BE2C (cell line): ENCODE data around the gene SMARCD3.

ENCODE experiments used
- DNase-seq: peaks from one replicate; pipeline ENCODE4 v3.0.0-alpha.2; 2020
- H3K27me3 ChIP-seq: fragments of 250-450 bp; sonication (Bioruptor Pico); 2 replicates; pipeline ENCODE4 v1.5.1; 2020; ENCODE audit warnings: mild to moderate bottlenecking
- H3K36me3 ChIP-seq: fragments of 250-450 bp; sonication (Bioruptor Pico); 2 replicates; pipeline ENCODE4 v1.5.1; 2020; ENCODE audit warnings: mild to moderate bottlenecking
- H3K4me1 ChIP-seq: fragments of 250-450 bp; sonication (Bioruptor Pico); 2 replicates; pipeline ENCODE4 v1.5.1; 2020
- H3K4me3 ChIP-seq: 2 replicates; pipeline ENCODE4 v1.5.1; 2011; ENCODE audit warnings: low read depth, low read length
- H3K9me3 ChIP-seq: fragments of 250-450 bp; sonication (Bioruptor Pico); 2 replicates; pipeline ENCODE4 v1.5.1; 2020
- TF ChIP-seq, protein P1 (sequence below): IDR thresholded peaks from 2 replicates; pipeline ENCODE4 v1.5.1; 2012; ENCODE audit warnings: mild to moderate bottlenecking, low read depth, low read length

Gene SMARCD3

GRCh38 chr7:151197932-151198331 is 50.6 kb downstream of the SMARCD3 start:
- DNase-seq: no peak
- H3K9me3 ChIP-seq: no peaks in the 10 kb centered on the region
- H3K36me3 ChIP-seq: no peaks in the 10 kb centered on the region
- no peaks in the 10 kb centered on the region; the same call in 1 of the 2 replicates for H3K4me1 ChIP-seq
- H3K4me3 ChIP-seq: no peak overlapping the region
- peaks cover 10% of the 10 kb centered on the region for H3K27me3 ChIP-seq
- TF ChIP-seq, protein P1, sequence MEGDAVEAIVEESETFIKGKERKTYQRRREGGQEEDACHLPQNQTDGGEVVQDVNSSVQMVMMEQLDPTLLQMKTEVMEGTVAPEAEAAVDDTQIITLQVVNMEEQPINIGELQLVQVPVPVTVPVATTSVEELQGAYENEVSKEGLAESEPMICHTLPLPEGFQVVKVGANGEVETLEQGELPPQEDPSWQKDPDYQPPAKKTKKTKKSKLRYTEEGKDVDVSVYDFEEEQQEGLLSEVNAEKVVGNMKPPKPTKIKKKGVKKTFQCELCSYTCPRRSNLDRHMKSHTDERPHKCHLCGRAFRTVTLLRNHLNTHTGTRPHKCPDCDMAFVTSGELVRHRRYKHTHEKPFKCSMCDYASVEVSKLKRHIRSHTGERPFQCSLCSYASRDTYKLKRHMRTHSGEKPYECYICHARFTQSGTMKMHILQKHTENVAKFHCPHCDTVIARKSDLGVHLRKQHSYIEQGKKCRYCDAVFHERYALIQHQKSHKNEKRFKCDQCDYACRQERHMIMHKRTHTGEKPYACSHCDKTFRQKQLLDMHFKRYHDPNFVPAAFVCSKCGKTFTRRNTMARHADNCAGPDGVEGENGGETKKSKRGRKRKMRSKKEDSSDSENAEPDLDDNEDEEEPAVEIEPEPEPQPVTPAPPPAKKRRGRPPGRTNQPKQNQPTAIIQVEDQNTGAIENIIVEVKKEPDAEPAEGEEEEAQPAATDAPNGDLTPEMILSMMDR: no peak

DNA sequence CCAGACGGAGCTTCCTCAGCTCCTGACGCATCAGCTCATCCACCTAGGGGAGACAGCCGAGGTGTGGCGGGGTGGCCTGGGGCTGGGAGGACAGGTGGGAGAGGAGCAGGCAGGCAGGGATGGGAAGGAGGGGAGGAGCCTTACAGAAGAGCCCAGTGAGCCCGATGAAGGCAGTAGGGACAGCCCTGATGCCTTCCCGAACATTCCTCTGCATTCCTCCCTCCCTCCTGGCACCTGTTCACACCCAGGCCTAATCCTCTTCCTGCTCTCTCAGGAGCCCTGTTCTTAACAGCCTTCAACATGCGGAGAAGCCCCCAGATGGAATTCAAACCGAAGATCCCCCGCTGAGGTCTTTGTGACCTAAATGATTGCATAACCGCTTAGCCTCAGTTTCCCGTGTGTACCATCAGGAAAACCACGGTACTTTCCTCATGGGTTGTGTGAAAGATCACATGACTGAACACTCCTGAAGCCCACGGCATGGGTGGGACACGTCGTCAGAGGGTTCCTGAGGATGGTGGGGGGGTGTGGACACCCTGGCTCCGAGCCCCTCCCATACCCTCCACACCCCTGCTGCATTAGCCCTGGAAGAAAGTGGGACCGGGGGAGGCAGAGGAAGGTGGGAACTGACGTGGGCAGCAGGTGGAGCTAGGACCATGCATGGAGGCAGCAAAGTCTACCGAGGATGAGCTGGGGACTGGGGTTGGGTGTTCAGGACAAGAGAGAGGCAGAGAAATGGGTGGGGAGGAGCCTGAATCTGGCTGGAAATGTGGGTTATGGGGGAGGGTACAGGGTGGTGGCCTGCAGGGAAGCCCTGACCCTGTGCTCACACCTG is 52.7 kb downstream of the SMARCD3 start:
- no peak for DNase-seq
- TF ChIP-seq, protein P1: no peak
- no peaks in the 10 kb centered on the region; the same call in 1 of the 2 replicates for H3K4me1 ChIP-seq
- no peak overlapping the region for H3K4me3 ChIP-seq
- no peaks in the 10 kb centered on the region for H3K9me3 ChIP-seq
- H3K36me3 ChIP-seq: no peaks in the 10 kb centered on the region
- H3K27me3 ChIP-seq: peaks cover 10% of the 10 kb centered on the region

GRCh38 chr7:151194188-151194587 is 54.3 kb downstream of the SMARCD3 start:
- Histone ChIP-seq H3K9me3 (no peaks in the 10 kb centered on the region), H3K4me3 (no peak overlapping the region), H3K27me3 (peaks cover 10% of the 10 kb centered on the region), H3K36me3 (no peaks in the 10 kb centered on the region), H3K4me1 (no peaks in the 10 kb centered on the region)
- TF ChIP-seq, protein P1: no peak
- DNase-seq: no peak

GRCh38 chr7:151193203-151193978 is 55.1 kb downstream of the SMARCD3 start:
- TF ChIP-seq, protein P1: no peak
- Histone ChIP-seq H3K36me3 (no peaks in the 10 kb centered on the region), H3K27me3 (peaks cover 10% of the 10 kb centered on the region)

DNA sequence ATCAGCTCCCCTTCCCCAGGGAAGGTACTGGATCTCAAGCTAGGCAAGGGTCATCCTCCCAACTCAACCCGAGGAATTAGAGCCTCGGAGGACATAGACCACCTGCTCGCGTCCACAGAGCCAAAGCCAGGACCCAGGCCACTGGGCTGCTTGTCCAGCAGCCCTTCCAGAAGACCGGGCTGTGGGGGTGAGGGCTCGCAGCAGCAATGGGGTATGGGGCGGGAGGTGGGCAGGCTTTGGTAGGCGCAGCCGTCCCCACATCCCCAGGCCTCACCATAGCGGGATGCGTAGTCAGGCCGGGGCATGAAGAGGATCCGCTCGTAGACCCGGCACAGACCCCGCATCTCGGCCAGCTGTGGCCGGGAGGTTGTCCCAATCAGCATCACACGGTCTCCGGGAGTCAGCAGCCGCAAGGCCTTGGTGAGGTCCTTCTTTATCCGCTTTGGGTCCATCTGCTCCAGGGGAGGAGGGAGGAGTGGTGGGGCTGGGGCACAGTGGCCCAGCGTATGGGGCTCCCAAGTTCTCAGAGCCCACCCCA is 56.4 kb downstream of the SMARCD3 start:
- Histone ChIP-seq H3K4me3 (no peak overlapping the region), H3K4me1 (no peaks in the 10 kb centered on the region), H3K9me3 (no peaks in the 10 kb centered on the region), H3K27me3 (peaks cover 10% of the 10 kb centered on the region), H3K36me3 (no peaks in the 10 kb centered on the region)
- TF ChIP-seq, protein P1: no peak
- no peak for DNase-seq

More at GRCh38 chr7:151193203-151193978, 55.1 kb downstream of the SMARCD3 start:
- Histone ChIP-seq H3K4me3 (no peak overlapping the region), H3K9me3 (no peaks in the 10 kb centered on the region), H3K4me1 (no peaks in the 10 kb centered on the region)
- DNase-seq: no peak
